ELF-1 (cell line): Measurements from ENCODE around the gene LHB.
A peak's percentile ranks its signal among the peaks of the same experiment; 100 is the strongest.

Source experiments
- DNase-seq: peaks from one replicate; pipeline ENCODE4 v3.0.0-alpha.2; 2016; ENCODE audit warnings: low read depth, low spot score

LHB gene

DNA sequence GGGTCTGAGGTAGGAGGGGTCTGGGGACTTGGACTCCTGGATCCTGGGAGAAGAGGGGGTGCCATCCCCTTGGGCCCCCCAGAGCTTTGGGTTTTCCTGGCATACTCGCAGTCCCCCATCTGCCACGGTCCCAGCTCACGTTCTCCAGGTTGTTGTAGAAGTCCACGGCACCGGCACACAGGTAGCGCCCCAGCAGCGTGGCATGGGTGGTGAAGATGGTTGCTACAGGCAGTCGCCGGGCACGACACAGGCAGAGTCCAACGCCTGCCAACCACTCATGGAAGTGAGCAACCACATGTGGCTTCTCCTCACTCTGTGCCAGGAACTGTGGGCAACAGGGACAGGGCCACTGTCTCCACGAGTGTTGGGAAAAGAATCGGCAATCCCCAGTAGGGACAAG is 31.2 kb downstream of the LHB start:
- DNase-seq = no peak

DNA sequence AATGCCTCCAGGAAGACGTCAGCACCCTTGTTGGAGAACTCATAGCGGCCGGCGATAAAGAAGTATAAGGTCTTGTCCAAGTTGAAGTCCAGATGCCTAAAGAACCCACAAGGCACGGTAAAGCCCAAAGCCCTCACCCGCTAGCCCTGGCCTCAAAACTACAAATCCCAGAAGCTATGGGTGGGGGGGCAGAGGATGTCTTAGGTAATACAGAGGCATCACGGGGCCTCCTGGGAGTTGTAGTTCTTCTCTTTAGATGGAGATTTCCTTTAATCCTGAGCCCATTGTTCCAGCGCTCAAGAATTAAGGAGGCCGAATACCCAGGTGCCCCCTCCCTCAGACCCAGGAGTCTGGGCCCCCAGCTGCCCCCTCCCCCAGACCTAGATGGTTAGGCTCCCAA is 34.6 kb downstream of the LHB start:
- DNase-seq = no peak

DNA sequence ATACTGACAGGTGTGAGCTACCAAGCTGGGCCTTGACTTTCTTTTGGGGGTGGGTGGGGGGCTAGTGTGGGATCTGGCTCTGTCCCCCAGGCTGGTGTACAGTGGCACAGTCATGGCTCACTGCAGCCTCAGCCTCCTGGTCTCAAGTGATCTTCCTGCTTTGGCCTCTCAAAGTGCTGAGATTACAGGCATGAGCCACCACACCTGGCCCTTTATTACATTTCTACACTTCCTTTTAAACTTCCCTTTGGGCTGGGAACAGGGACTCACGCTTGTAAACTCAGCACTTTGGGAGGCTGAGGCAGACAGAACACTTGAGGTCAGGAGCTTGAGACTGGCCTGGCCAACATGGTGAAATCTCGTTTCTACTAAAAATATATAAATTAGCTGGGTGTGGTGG is 39.8 kb downstream of the LHB start:
- no peak for DNase-seq

DNA sequence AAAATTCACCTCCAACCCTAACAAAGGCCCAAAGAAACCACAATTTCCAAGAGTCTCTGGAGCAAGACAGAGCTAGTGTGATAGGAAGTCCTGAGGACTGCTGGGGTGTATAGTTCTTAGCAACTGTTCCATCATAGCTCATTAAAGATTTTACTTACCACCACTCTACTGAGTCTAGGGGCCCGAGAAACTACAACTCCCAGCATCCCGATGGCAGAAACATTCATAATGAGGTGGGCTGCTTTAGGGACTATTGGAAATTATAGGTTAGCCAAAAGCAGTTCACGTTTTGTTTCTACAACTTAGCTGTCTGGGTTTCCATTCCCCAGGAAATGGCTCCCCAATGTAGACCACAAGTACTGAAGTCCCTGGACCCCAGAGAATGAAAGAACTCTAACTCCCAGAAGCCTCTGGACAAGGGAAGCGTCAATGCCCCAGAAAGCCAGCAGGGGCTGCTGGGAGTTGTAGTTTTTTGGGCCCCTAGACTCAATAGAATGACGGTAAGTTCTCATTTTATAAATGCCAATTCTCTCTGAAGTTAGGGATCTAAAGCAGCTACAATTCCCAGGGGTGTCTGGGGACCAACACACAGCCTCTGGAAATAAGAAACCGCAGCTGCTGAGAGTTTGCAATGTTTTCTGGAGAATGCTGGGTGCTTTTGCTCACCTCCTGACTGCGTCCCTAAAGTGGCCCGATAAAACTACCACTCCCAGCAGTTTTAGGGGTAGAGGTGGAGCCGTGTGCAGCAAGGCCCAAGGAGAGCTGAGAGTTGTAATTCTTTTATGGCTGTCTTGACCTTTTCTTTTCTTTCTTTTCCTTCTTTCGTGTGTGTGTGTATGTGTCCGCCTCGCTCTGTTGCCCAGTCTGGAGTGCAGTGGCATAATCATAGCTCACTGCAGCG is 40.7 kb downstream of the LHB start:
- peak; percentile 68 for DNase-seq

DNA sequence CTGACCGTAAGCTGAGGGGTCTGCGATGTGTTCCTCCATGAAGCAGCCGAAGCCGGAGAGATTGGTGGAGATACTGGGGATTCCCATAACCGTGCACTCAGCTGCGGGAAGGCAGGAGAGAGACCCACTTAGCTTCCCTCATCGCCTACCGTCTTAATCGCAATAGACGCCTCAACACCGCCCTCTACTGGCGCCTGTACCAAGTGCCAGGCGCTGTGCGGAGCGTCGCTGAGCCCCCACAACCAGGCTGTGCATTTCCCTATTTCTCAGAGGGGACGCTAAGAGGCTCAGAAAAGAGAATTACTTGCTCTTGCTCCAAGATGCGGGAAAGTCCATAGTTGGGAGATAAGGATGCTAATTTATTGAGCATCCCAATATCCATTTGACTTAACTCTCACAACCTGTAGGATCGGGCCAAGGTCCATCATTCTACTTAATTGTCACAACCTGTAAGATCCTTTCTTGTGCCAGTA is 45.9 kb downstream of the LHB start:
- peak; percentile 92 for DNase-seq

DNA sequence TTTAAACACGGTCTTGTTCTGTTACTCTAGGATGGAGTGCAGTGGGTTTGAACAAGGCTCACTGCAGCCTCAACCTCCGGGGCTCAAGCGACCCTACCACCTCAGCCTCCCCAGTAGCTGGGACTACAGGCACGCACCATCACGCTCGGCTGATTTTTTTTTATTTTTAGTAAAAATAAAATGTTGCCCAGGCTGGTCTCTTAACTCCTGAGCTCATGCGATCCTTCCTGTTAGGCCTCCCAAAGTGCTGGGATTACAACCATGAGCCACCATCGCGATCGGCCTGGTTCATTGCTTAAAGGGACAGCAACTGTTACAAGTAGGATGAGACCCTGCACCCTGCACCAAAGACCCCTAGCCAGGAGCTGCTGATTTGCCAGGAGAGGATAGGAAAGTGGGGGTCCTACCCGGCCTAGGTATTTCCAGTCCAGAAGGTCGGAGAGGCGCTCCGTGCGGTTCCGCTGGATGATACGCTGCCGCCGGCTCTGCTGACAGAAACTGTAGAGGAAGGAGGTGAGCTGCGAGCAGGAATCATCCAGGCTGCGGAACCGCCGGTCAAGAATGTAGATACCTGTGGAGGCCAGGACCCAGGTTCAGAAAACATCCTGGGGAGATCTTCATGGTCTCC is 46.6 kb downstream of the LHB start:
- DNase-seq = no peak

DNA sequence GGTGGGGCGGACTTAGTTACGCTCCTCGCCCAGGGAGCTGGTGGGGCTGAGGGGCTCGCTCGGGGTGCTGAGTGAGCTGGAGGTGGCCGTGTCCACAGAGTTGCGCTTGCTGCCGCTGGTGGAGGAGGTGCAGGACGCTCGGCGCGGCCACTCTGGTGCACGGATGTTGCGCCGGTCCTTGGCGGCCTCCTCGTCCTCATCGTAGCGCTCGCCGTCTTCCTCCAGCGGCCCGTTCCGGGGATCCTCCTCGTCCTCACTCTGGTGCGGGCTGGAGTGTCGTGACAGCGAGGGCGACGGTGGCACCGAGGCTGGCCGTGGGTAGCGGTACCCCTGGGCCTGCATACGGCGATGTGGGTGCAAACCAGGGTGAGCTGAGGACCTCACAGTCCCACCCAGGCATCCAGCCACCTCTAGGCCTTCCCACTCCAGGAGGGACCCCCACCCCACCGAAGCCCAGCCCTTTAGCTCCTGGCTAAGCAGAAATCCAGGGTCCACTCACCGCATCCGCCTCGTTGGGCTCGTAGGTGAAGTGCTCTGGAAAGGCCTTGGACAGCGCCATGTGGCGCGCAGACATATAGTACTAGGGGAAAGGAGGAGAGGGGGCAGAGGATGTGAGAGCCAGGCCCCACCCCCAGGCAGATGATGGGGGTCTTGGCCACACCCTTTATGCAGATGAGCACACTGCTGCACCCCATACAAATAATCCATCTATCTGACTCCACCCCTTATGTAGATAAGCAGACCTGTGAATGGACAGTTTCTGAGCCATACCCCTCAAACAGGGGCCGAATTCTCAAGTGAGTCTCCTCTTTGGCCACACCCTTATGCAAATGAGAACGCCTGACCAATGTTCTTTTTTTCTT is 47.4 kb downstream of the LHB start:
- peak; percentile 67 for DNase-seq

DNA sequence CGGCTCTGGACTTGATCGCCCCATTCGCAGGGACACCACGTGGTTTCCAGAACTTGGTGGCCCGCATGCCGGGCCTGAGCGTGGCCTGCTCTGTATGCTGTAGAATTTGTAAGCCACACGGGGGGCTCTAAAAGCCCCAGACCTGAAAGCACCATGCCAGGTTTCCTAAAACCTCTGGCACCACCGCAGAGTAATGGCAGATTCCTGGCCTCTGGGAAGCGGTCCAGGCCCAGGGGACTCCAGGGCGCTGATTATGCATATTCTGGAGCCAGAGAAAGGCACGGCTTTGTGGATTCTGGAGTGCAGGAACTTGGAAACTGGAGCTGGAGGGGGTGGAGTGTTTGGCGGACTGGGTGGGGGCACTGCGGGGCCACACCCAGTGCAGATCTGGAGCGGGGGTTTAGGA is 48.1 kb downstream of the LHB start:
- DNase-seq = peak; percentile 37

DNA sequence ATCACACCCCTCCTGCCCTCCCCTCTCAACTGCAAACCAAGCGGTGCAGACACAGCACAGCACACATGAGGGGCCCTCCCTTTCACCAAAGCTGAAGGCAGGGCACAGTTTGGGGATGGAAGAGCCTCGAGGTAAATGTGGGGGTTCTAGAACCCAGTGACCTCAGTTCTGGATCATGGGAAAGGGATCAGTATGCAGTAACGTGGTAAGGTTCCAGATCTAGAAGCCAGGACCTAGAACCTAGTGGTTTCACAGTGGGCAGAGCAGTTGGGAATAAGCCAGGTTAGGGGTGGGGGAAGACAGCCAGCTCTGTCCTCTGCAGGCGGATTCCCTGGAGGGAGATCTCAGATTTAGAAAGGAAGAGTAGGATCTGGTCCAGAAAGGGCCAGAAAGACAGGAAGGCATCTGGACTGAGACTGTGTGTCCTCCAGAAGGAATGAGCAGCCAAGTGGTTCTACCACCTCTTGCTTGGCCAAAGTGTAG is 48.7 kb downstream of the LHB start:
- no peak for DNase-seq

DNA sequence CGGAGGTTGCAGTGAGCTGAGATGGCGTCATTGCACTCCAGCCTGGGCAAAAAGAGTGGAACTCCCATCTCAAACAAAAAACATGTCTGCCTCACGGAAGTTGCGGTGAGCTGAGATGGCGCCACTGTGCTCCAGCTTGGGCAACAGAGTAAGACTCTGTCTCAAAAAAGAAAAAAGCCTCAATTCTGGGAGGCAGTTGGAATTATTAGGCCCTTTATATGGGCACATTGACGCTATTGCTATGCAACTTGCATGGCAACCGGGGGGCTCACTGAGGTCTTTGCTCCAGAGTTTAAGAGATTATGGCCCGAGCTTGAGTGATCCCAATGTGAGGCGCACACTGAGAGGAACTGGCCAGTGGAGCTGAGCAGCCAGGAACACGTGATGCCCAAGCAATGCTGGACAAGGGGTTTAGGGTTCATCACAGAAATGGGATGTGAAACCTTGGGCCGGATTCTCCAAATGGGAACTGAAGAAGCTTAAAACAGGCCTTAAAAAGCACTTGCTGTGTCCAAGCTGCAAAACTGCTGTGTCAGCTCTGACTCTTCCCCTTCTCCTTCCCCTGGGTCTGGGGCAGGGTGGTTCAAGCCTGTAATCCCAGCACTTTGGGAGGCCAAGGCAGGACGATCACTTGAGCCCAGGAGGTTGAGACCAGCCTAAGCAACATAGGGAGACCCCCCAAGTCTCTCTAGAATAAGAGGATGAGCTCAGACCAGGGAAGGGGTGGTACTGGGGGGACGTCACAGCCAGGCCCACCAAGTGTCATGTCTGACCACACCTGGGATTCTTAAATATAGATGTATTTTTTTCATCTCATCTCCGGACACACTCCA is 49.3 kb downstream of the LHB start:
- DNase-seq = peak; percentile 60

DNA sequence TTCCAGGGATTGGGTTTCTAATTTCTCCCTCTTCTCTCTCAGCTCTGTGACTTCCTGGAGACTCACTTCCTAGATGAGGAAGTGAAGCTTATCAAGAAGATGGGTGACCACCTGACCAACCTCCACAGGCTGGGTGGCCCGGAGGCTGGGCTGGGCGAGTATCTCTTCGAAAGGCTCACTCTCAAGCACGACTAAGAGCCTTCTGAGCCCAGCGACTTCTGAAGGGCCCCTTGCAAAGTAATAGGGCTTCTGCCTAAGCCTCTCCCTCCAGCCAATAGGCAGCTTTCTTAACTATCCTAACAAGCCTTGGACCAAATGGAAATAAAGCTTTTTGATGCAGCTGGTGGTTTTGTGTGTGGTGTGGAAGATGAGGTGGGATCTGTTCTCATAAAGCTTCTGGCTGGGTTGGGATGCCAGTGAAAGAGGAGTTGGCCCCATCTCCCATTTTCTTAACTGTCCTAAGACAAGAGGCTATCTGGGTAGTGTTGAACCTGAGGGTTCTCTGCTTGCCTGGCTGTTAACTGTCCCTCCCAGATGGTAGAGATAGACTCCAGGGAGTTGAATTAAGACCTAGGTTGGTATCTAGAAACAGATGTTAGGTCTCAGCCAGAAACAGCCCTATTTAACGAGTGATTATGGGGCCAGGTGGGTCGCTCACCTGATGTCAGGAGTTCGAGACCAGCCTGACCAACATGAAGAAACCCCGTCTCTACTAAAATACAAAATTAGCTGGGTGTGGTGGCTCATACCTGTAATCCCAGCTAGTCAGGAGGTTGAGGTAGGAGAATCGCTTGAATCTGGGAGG is 50.1 kb downstream of the LHB start:
- DNase-seq = peak; percentile 26
